Tongue (tissue), 2 donors: ENCODE results near the gene OTOF. TPM values are rescaled to one million over a fixed set of nuclear protein-coding genes. Genes with fewer than 3 reads are reported as not detected.

Experiments
- DNase-seq: peaks from one replicate; pipeline ENCODE4 v3.0.0-alpha.2; 2015
- total RNA-seq: library from RNA; depleted of rRNA; stranded (reverse); fragments of >200 nt; gene quantifications from one replicate; pipeline ENCODE4 v1.2.3, GENCODE V29; 2014

OTOF gene
- total RNA-seq, 1 donor from 2014 or later, result 12.4 TPM

GRCh38 chr2:26464390-26465265 is 13.3 kb downstream of the OTOF start:
- DNase-seq, result no peak

GRCh38 chr2:26463244-26464192 is 14.4 kb downstream of the OTOF start:
- DNase-seq, result no peak

- DNase-seq, result peak; percentile 35
Observed at GRCh38 chr2:26462511-26463243, 15.2 kb downstream of the OTOF start.

- DNase-seq, result no peak
Observed at GRCh38 chr2:26462100-26462499, 15.8 kb downstream of the OTOF start.

- DNase-seq, result no peak
Observed at GRCh38 chr2:26461601-26462023, 16.3 kb downstream of the OTOF start.

GRCh38 chr2:26460613-26461031 is 17.3 kb downstream of the OTOF start:
- no peak for DNase-seq

GRCh38 chr2:26459991-26460612 is 17.8 kb downstream of the OTOF start:
- no peak for DNase-seq

- no peak for DNase-seq
Observed at GRCh38 chr2:26458365-26459042, 19.4 kb downstream of the OTOF start.

- no peak for DNase-seq
Observed at GRCh38 chr2:26457695-26458364, 20.1 kb downstream of the OTOF start.

- DNase-seq, result no peak
Observed at GRCh38 chr2:26457251-26457666, 20.7 kb downstream of the OTOF start.

- no peak for DNase-seq
Observed at GRCh38 chr2:26456440-26457250, 21.3 kb downstream of the OTOF start.

GRCh38 chr2:26455670-26456439 is 22.1 kb downstream of the OTOF start:
- DNase-seq, result no peak

- no peak for DNase-seq
Observed at GRCh38 chr2:26455037-26455669, 22.8 kb downstream of the OTOF start.

- DNase-seq, result no peak
Observed at GRCh38 chr2:26454561-26455001, 23.3 kb downstream of the OTOF start.

- DNase-seq, result no peak
Observed at GRCh38 chr2:26453421-26454329, 24.2 kb downstream of the OTOF start.

- no peak for DNase-seq
Observed at GRCh38 chr2:26451700-26452099, 26.2 kb downstream of the OTOF start.

- no peak for DNase-seq
Observed at GRCh38 chr2:26450031-26450635, 27.8 kb downstream of the OTOF start.
